ENCODE data around the gene ZNF93.

The ZNF93 gene

GRCh38 chr19:19938449-19938848 is 37.7 kb downstream of the ZNF93 start:
- TF ChIP-seq POLR2AphosphoS5 (IDR thresholded peaks at IDR 0.05; ENCODE audit: low read depth, low read length) (no peak), FOXP2 (optimal IDR thresholded peaks at IDR 0.05; ENCODE audit: borderline replicate concordance, extremely low read depth, extremely low read length, insufficient read depth) (no peak), TAF1 (IDR thresholded peaks at IDR 0.05; ENCODE audit: borderline replicate concordance, insufficient read depth, low read length) (no peak), REST (IDR thresholded peaks at IDR 0.05; ENCODE audit: insufficient read depth in 1 of 2, low read depth in 2 of 2, low read length in 2 of 2) (no peak), SIN3A (IDR thresholded peaks at IDR 0.05; ENCODE audit: borderline replicate concordance, insufficient read depth, low read length) (no peak)

GRCh38 chr19:19943848-19944582 is 43.3 kb downstream of the ZNF93 start:
- TF ChIP-seq TAF1 (IDR thresholded peaks at IDR 0.05; ENCODE audit: borderline replicate concordance, insufficient read depth, low read length) (no peak), SIN3A (IDR thresholded peaks at IDR 0.05; ENCODE audit: borderline replicate concordance, insufficient read depth, low read length) (no peak), REST (IDR thresholded peaks at IDR 0.05; ENCODE audit: insufficient read depth in 1 of 2, low read depth in 2 of 2, low read length in 2 of 2) (no peak), POLR2AphosphoS5 (IDR thresholded peaks at IDR 0.05; ENCODE audit: low read depth, low read length) (no peak), FOXP2 (optimal IDR thresholded peaks at IDR 0.05; ENCODE audit: borderline replicate concordance, extremely low read depth, extremely low read length, insufficient read depth) (no peak)

- no peak for TF ChIP-seq TAF1 (IDR thresholded peaks at IDR 0.05; ENCODE audit: borderline replicate concordance, insufficient read depth, low read length)
- no peak for TF ChIP-seq POLR2AphosphoS5 (IDR thresholded peaks at IDR 0.05; ENCODE audit: low read depth, low read length)
- TF ChIP-seq FOXP2 (optimal IDR thresholded peaks at IDR 0.05; ENCODE audit: borderline replicate concordance, extremely low read depth, extremely low read length, insufficient read depth) = no peak
- no peak for TF ChIP-seq SIN3A (IDR thresholded peaks at IDR 0.05; ENCODE audit: borderline replicate concordance, insufficient read depth, low read length)
- TF ChIP-seq REST (IDR thresholded peaks at IDR 0.05; ENCODE audit: insufficient read depth in 1 of 2, low read depth in 2 of 2, low read length in 2 of 2) = no peak
These were observed 43.8 kb downstream of the ZNF93 start for GRCh38 chr19:19944583-19944880.

GRCh38 chr19:19946226-19946625 is 45.5 kb downstream of the ZNF93 start:
- no peak for TF ChIP-seq FOXP2 (optimal IDR thresholded peaks at IDR 0.05; ENCODE audit: borderline replicate concordance, extremely low read depth, extremely low read length, insufficient read depth)
- no peak for TF ChIP-seq SIN3A (IDR thresholded peaks at IDR 0.05; ENCODE audit: borderline replicate concordance, insufficient read depth, low read length)
- TF ChIP-seq TAF1 (IDR thresholded peaks at IDR 0.05; ENCODE audit: borderline replicate concordance, insufficient read depth, low read length) = no peak
- TF ChIP-seq POLR2AphosphoS5 (IDR thresholded peaks at IDR 0.05; ENCODE audit: low read depth, low read length) = no peak
- TF ChIP-seq REST (IDR thresholded peaks at IDR 0.05; ENCODE audit: insufficient read depth in 1 of 2, low read depth in 2 of 2, low read length in 2 of 2) = no peak

Data from PFSK-1 (cell line).